NCI-H1092 treated with DMSO at 0.1 percent for 48 hours (cell line): Measurements from ENCODE around the gene TSC2.

Experiments
- DNase-seq: peaks from one replicate; lab custom pipeline; 2025; lab: John Stamatoyannopoulos, UW

TSC2 gene

GRCh38 chr16:2047330-2048115 lies at the start of gene TSC2, which contains the start of gene NTHL1:
Gene TSC2 (plus strand): TSS chr16:2047985. CDS start chr16:2048616, 631 bp downstream.
Gene NTHL1 (minus strand): TSS chr16:2047834. CDS start chr16:2047823, 11 bp downstream.
- DNase-seq, result peak; percentile 94

GRCh38 chr16:1998360-1998835 lies 49.4 kb upstream of the TSC2 start:
- DNase-seq, result no peak

- DNase-seq, result no peak
These were observed 48.7 kb upstream of the TSC2 start for GRCh38 chr16:1998852-1999801.

GRCh38 chr16:1999866-2000514 lies 47.8 kb upstream of the TSC2 start:
- no peak for DNase-seq

- no peak for DNase-seq
These were observed 46.8 kb upstream of the TSC2 start for GRCh38 chr16:2001035-2001434.

- no peak for DNase-seq
These were observed 46.1 kb upstream of the TSC2 start for GRCh38 chr16:2001456-2002355.

GRCh38 chr16:2002406-2003230 lies 45.2 kb upstream of the TSC2 start:
- no peak for DNase-seq

GRCh38 chr16:2003231-2003826 lies 44.5 kb upstream of the TSC2 start:
- no peak for DNase-seq

GRCh38 chr16:2003827-2004641 lies 43.8 kb upstream of the TSC2 start:
- DNase-seq, result peak; percentile 87

GRCh38 chr16:2004795-2005517 lies 42.8 kb upstream of the TSC2 start:
- DNase-seq, result peak; percentile 68

GRCh38 chr16:2005646-2006045 lies 42.1 kb upstream of the TSC2 start:
- DNase-seq, result peak; percentile 15

GRCh38 chr16:2006317-2006716 lies 41.5 kb upstream of the TSC2 start:
- DNase-seq, result no peak

- DNase-seq, result no peak
These were observed 40.5 kb upstream of the TSC2 start for GRCh38 chr16:2007081-2007836.

GRCh38 chr16:2008009-2008526 lies 39.7 kb upstream of the TSC2 start:
- no peak for DNase-seq

GRCh38 chr16:2008631-2009163 lies 39.1 kb upstream of the TSC2 start:
- DNase-seq, result no peak

- no peak for DNase-seq
These were observed 38.5 kb upstream of the TSC2 start for GRCh38 chr16:2009164-2009711.
